IMR-90 (cell line): ENCODE data around the gene TBC1D12. TPM values are rescaled to one million over a fixed set of nuclear protein-coding genes. Genes with fewer than 3 reads are reported as not detected.

Source experiments
- ATAC-seq: fragments of 200-7000 bp; cut with Tn5 transposase; 2 replicates; pipeline ENCODE4 v1.9.1; 2020; ENCODE audit warnings: low read depth, mild to moderate bottlenecking, moderate library complexity
- BruUV-seq: library from RNA; stranded (reverse); fragments of 400-500 nt; replicated peaks from 2 replicates; lab custom pipeline; 2021; lab: Mats Ljungman, UMichigan
- CTCF ChIA-PET: fragments of 300-600 bp; formaldehyde crosslinking; extraction: SDS; loops from one replicate; lab custom pipeline; 2021; ENCODE audit warnings: antibody characterized with exemption; lab: Yijun Ruan, JAX
- POLR2A ChIA-PET: fragments of 300-600 bp; sonication (Branson Sonifier 250); formaldehyde crosslinking; loops from one replicate; lab custom pipeline; 2022; ENCODE audit warnings: antibody characterized with exemption; ENCODE audit not compliant: unreplicated experiment; lab: Charles Lee
- DNase-seq: peaks from one replicate; pipeline ENCODE4 v3.0.0; 2013
- H2AFZ ChIP-seq: replicated peaks from 2 replicates; pipeline ENCODE3; 2013; ENCODE audit warnings: low read length, mild to moderate bottlenecking; ENCODE audit not compliant: poor library complexity
- H2AK5ac ChIP-seq: 2 replicates; pipeline ENCODE4 v1.6.1; 2013; ENCODE audit warnings: low read depth, low read length, inconsistent platforms
- H2AK9ac ChIP-seq: replicated peaks from 2 replicates; pipeline ENCODE3; 2013; ENCODE audit warnings: mild to moderate bottlenecking, low read depth, low read length, moderate library complexity; ENCODE audit not compliant: poor library complexity
- H2BK120ac ChIP-seq: 2 replicates; pipeline ENCODE4 v1.6.1; 2013; ENCODE audit warnings: low read depth, low read length, inconsistent platforms
- H2BK15ac ChIP-seq: 3 replicates; pipeline ENCODE4 v1.6.1; 2013; ENCODE audit warnings: low read depth, low read length, inconsistent platforms
- H2BK20ac ChIP-seq: 2 replicates; pipeline ENCODE4 v1.6.1; 2013; ENCODE audit warnings: low read depth, mild to moderate bottlenecking, inconsistent platforms, low read length, moderate library complexity
- H2BK5ac ChIP-seq: 2 replicates; pipeline ENCODE4 v1.6.1; 2013; ENCODE audit warnings: mild to moderate bottlenecking, low read depth, low read length, inconsistent platforms; ENCODE audit not compliant: poor library complexity, severe bottlenecking
- H3K14ac ChIP-seq: replicated peaks from 2 replicates; pipeline ENCODE4 v1.6.1; 2013; ENCODE audit warnings: low read depth, low read length, inconsistent platforms
- H3K18ac ChIP-seq: 2 replicates; pipeline ENCODE4 v1.6.1; 2013; ENCODE audit warnings: low read depth, low read length, control low read depth
- H3K23ac ChIP-seq: 2 replicates; pipeline ENCODE4 v1.6.1; 2013; ENCODE audit warnings: low read depth, low read length, inconsistent platforms
- H3K27ac ChIP-seq: 2 replicates; pipeline ENCODE4 v1.5.1; 2013; ENCODE audit warnings: mild to moderate bottlenecking, control low read depth, low read length; ENCODE audit not compliant: insufficient read depth
- H3K27me3 ChIP-seq: 2 replicates; pipeline ENCODE4 v1.6.1; 2013; ENCODE audit warnings: low read length; ENCODE audit not compliant: control insufficient read depth, insufficient read depth
- H3K36me3 ChIP-seq: 2 replicates; pipeline ENCODE4 v1.6.1; 2013; ENCODE audit warnings: low read length, mixed read lengths; ENCODE audit not compliant: control insufficient read depth, insufficient read depth
- H3K4ac ChIP-seq: 2 replicates; pipeline ENCODE4 v1.6.1; 2013; ENCODE audit warnings: low read depth, low read length, inconsistent platforms
- H3K4me1 ChIP-seq: 2 replicates; pipeline ENCODE4 v1.6.1; 2013; ENCODE audit warnings: low read length, mixed read lengths; ENCODE audit not compliant: control insufficient read depth, insufficient read depth
- H3K4me2 ChIP-seq: 2 replicates; pipeline ENCODE4 v1.6.1; 2013; ENCODE audit warnings: low read depth, mild to moderate bottlenecking, control low read depth, low read length, moderate library complexity
- H3K4me3 ChIP-seq: 2 replicates; pipeline ENCODE4 v1.5.1; 2013; ENCODE audit warnings: low read depth, mild to moderate bottlenecking, control low read depth, low read length, moderate library complexity; ENCODE audit not compliant: insufficient read depth
- H3K56ac ChIP-seq: 2 replicates; pipeline ENCODE4 v1.6.1; 2013; ENCODE audit warnings: low read length, inconsistent platforms; ENCODE audit not compliant: insufficient read depth; ENCODE audit errors: extremely low read depth
- H3K79me1 ChIP-seq, 2 experiments: 2 replicates each; pipeline ENCODE4 v1.6.1; 2013; ENCODE audit warnings: low read length in 2 of 2, inconsistent platforms in 1 of 2, low read depth in 1 of 2
- H3K9ac ChIP-seq: 2 replicates; pipeline ENCODE4 v1.6.1; 2013; ENCODE audit warnings: low read depth, low read length, control low read depth
- H3K9me1 ChIP-seq: 2 replicates; pipeline ENCODE4 v1.6.1; 2013; ENCODE audit warnings: low read length, inconsistent platforms; ENCODE audit not compliant: insufficient read depth
- H3K9me3 ChIP-seq: 2 replicates; pipeline ENCODE4 v1.6.1; 2013; ENCODE audit warnings: low read length; ENCODE audit not compliant: control insufficient read depth, insufficient read depth
- H4K20me1 ChIP-seq: 2 replicates; pipeline ENCODE4 v1.6.1; 2013; ENCODE audit warnings: low read length, inconsistent platforms; ENCODE audit not compliant: insufficient read depth
- H4K5ac ChIP-seq: 2 replicates; pipeline ENCODE4 v1.6.1; 2013; ENCODE audit warnings: mild to moderate bottlenecking, low read depth, low read length, control low read depth
- H4K8ac ChIP-seq, 2 experiments: 2 replicates each; pipeline ENCODE4 v1.6.1; 2013; ENCODE audit warnings: low read depth in 2 of 2, low read length in 2 of 2, control low read depth in 1 of 2, inconsistent platforms in 1 of 2
- H4K91ac ChIP-seq: 2 replicates; pipeline ENCODE4 v1.6.1; 2013; ENCODE audit warnings: low read depth, low read length, inconsistent platforms; ENCODE audit not compliant: insufficient read depth
- MAFK ChIP-seq: IDR thresholded peaks from 2 replicates; pipeline ENCODE4 v1.6.1; 2012; ENCODE audit warnings: low read depth, low read length, improper control_type of control experiment
- POLR2A ChIP-seq: IDR thresholded peaks from 2 replicates; pipeline ENCODE4 v1.6.1; 2012; ENCODE audit warnings: mild to moderate bottlenecking, low read depth, low read length
- WGBS, 2 experiments: methylation state at CpG; one replicate each; pipeline versions ENCODE4 v1.1.5 to v1.1.7; 2013; ENCODE audit warnings: missing lambda C conversion rate in 2 of 2; ENCODE audit not compliant: insufficient read length in 1 of 2; ENCODE audit errors: extremely low coverage in 2 of 2; 5-methylcytosine and 5-hydroxymethylcytosine counted together
- dilution Hi-C: fragments of 300-500 bp; cut with HindIII; formaldehyde crosslinking; loops from one replicate; pipeline ENCODE4 v1.14.3; 2018; ENCODE audit warnings: low sequenced_read_pairs; ENCODE audit not compliant: unreplicated experiment
- in situ Hi-C: fragments of 300-500 bp; cut with MboI; formaldehyde crosslinking; loops from 3 replicates; pipeline ENCODE4 v1.14.3; 2019; ENCODE audit warnings: low sequenced_read_pairs, inconsistent platforms, mixed read lengths
- intact Hi-C: fragments of 100-400 bp; cut with micrococcal nuclease; formaldehyde crosslinking; loops from 2 replicates; pipeline ENCODE4 v1.10.0; 2022
- polyA plus RNA-seq, 3 experiments: library from polyadenylated mRNA; depleted of rRNA; stranded (reverse); fragments of >200 nt; gene quantifications; 2 replicates each; pipeline ENCODE4 v1.2.3, GENCODE V29; 2012; ENCODE audit warnings: low replicate concordance in 1 of 3
- total RNA-seq: library from RNA; depleted of rRNA; stranded (reverse); fragments of >200 nt; gene quantifications from 2 replicates; pipeline ENCODE4 v1.2.3, GENCODE V29; 2012
- TF ChIP-seq, protein P1 (sequence below): conservative IDR thresholded peaks from 2 replicates; pipeline ENCODE4 v1.5.1; 2012; ENCODE audit warnings: mild to moderate bottlenecking, low read depth, low read length, improper control_type of control experiment

TBC1D12 gene
- total and polyA plus RNA-seq, 2 of the 4 experiments (the other 2 are of a cell fraction) = 1.9 to 5.4 TPM

DNA sequence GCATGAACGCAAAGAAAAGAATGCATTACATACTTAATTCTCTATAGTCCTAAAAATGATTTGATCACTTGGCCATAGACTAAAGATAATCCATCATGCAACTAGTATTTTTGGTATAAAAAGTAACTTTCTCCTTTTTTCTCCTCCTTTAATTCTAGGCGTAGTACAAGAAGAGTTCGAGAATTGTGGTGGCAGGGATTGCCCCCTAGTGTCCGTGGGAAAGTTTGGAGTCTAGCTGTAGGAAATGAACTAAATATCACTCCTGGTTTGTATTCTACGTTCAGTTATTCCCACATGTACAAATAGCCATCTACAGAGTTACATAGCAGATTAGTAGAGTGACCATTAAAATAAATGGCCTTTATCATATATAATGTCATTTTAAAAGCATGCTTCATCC is 97.7 kb downstream of the TBC1D12 start:
- dilution Hi-C loops = no loop called here
- Histone ChIP-seq H2AFZ (no peak overlapping the region), H4K8ac (no peak overlapping the region), H2AK9ac (no peak overlapping the region), H3K9me1 (no peaks in the 10 kb centered on the region), H3K27me3 (no peaks in the 10 kb centered on the region), H3K4me2 (no peak overlapping the region), H3K56ac (no peak overlapping the region), H2BK20ac (no peak overlapping the region), H4K20me1 (no peaks in the 10 kb centered on the region), H3K9me3 (no peaks in the 10 kb centered on the region), H3K14ac (no peak overlapping the region), H3K18ac (no peak overlapping the region), H3K4me3 (no peak overlapping the region), H3K4me1 (peaks cover 4% of the 10 kb centered on the region; the same call in 1 of the 2 replicates), H3K79me1 (peaks cover 0 to 6% of the 10 kb centered on the region in 2 experiments; a peak in 2 of 4 replicates), H4K91ac (no peak overlapping the region), H3K9ac (no peak overlapping the region), H2BK15ac (no peak overlapping the region), H3K36me3 (no peaks in the 10 kb centered on the region), H2BK120ac (no peak overlapping the region), H3K27ac (no peak overlapping the region), H4K5ac (no peak overlapping the region), H2BK5ac (no peak overlapping the region), H2AK5ac (no peak overlapping the region), H3K4ac (no peak overlapping the region), H3K23ac (no peak overlapping the region)
- CTCF ChIA-PET = interaction anchor here (0.7 kb wide), 1 partner anchor 17 kb away, joined by 4 read pairs; no protein-coding TSS in a partner anchor
- POLR2A ChIA-PET = no interaction called here
- TF ChIP-seq MAFK (no peak), POLR2A (no peak)
- TF ChIP-seq, protein P1, sequence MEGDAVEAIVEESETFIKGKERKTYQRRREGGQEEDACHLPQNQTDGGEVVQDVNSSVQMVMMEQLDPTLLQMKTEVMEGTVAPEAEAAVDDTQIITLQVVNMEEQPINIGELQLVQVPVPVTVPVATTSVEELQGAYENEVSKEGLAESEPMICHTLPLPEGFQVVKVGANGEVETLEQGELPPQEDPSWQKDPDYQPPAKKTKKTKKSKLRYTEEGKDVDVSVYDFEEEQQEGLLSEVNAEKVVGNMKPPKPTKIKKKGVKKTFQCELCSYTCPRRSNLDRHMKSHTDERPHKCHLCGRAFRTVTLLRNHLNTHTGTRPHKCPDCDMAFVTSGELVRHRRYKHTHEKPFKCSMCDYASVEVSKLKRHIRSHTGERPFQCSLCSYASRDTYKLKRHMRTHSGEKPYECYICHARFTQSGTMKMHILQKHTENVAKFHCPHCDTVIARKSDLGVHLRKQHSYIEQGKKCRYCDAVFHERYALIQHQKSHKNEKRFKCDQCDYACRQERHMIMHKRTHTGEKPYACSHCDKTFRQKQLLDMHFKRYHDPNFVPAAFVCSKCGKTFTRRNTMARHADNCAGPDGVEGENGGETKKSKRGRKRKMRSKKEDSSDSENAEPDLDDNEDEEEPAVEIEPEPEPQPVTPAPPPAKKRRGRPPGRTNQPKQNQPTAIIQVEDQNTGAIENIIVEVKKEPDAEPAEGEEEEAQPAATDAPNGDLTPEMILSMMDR = peak; percentile 29; the same call in 1 of the 2 replicates
- WGBS, 2 experiments = no CpG with 5 or more reads among the region's 5 CpGs
- in situ Hi-C loops = no loop called here
- intact Hi-C loops = no loop called here
- ATAC-seq (no peak), DNase-seq (no peak)
- BruUV-seq = no TSS peak
